Measurements from ENCODE around the gene GPR158. TPM values are rescaled to one million over a fixed set of nuclear protein-coding genes. Genes with fewer than 3 reads are reported as not detected.

Gene GPR158
- total and polyA plus RNA-seq, 2 experiments from 2014 or later: not detected

- in situ Hi-C loops (cut with MboI): no loop called here
- 16 to 21% methylated on average over 2 of the region's 2 CpGs for WGBS, 2 experiments (ENCODE audit: low coverage in 1 of 2, low lambda C conversion rate in 2 of 2, missing lambda C conversion rate in 2 of 2)
These were observed 111.0 kb downstream of the GPR158 start for GRCh38 chr10:25285809-25286208.

GRCh38 chr10:25288181-25288580 is 113.4 kb downstream of the GPR158 start:
- no peak overlapping the region for H3K27ac ChIP-seq
- H4K20me1 ChIP-seq (ENCODE audit: insufficient read depth): no peaks in the 10 kb centered on the region
- no peak overlapping the region for H3K9ac ChIP-seq
- H3K4me3 ChIP-seq: no peak overlapping the region
- no peaks in the 10 kb centered on the region for H3K27me3 ChIP-seq (replicated peaks; ENCODE audit: insufficient read depth)
- H3K4me2 ChIP-seq (ENCODE audit: unreplicated experiment): no peak overlapping the region
- H3K4me1 ChIP-seq (ENCODE audit: insufficient read depth): no peaks in the 10 kb centered on the region
- no peaks in the 10 kb centered on the region for H3K79me2 ChIP-seq (ENCODE audit: insufficient read depth)
- DNase-seq: no peak
- H2AFZ ChIP-seq: no peak overlapping the region
- 11 to 22% methylated on average over 1 of the region's 1 CpG for WGBS, 2 experiments (ENCODE audit: low coverage in 1 of 2, low lambda C conversion rate in 2 of 2, missing lambda C conversion rate in 2 of 2)
- TF ChIP-seq EZH2 (IDR thresholded peaks at IDR 0.05; ENCODE audit: insufficient read depth, poor library complexity, severe bottlenecking) (no peak), EZH2phosphoT487 (IDR thresholded peaks at IDR 0.05; ENCODE audit: insufficient read depth, low read depth) (no peak)
- no peaks in the 10 kb centered on the region for H3F3A ChIP-seq (ENCODE audit: insufficient read depth)
- no peaks in the 10 kb centered on the region for H3K9me2 ChIP-seq (ENCODE audit: insufficient read depth)
- no peaks in the 10 kb centered on the region for H3K9me3 ChIP-seq (ENCODE audit: low read depth)
- H3K36me3 ChIP-seq (ENCODE audit: low read depth): no peaks in the 10 kb centered on the region
- in situ Hi-C loops (cut with MboI): no loop called here

More at GRCh38 chr10:25285809-25286208, 111.0 kb downstream of the GPR158 start:
- Histone ChIP-seq H3K9me2 (ENCODE audit: insufficient read depth) (no peaks in the 10 kb centered on the region), H3K4me2 (ENCODE audit: unreplicated experiment) (no peak overlapping the region), H3K9ac (no peak overlapping the region), H4K20me1 (ENCODE audit: insufficient read depth) (no peaks in the 10 kb centered on the region), H2AFZ (no peak overlapping the region), H3K27ac (no peak overlapping the region), H3K79me2 (ENCODE audit: insufficient read depth) (no peaks in the 10 kb centered on the region), H3K9me3 (ENCODE audit: low read depth) (no peaks in the 10 kb centered on the region), H3K36me3 (ENCODE audit: low read depth) (no peaks in the 10 kb centered on the region), H3F3A (ENCODE audit: insufficient read depth) (no peaks in the 10 kb centered on the region), H3K4me3 (no peak overlapping the region), H3K27me3 (replicated peaks; ENCODE audit: insufficient read depth) (no peaks in the 10 kb centered on the region), H3K4me1 (ENCODE audit: insufficient read depth) (no peaks in the 10 kb centered on the region)
- no peak for DNase-seq
- TF ChIP-seq EZH2 (IDR thresholded peaks at IDR 0.05; ENCODE audit: insufficient read depth, poor library complexity, severe bottlenecking) (no peak), EZH2phosphoT487 (IDR thresholded peaks at IDR 0.05; ENCODE audit: insufficient read depth, low read depth) (no peak)

- H3K9ac ChIP-seq: no peak overlapping the region
- H4K20me1 ChIP-seq (ENCODE audit: insufficient read depth): no peaks in the 10 kb centered on the region
- no peak overlapping the region for H3K4me2 ChIP-seq (ENCODE audit: unreplicated experiment)
- H3K79me2 ChIP-seq (ENCODE audit: insufficient read depth): no peaks in the 10 kb centered on the region
- TF ChIP-seq EZH2 (IDR thresholded peaks at IDR 0.05; ENCODE audit: insufficient read depth, poor library complexity, severe bottlenecking) (no peak), EZH2phosphoT487 (IDR thresholded peaks at IDR 0.05; ENCODE audit: insufficient read depth, low read depth) (no peak)
- H3K4me3 ChIP-seq: no peak overlapping the region
- H3F3A ChIP-seq (ENCODE audit: insufficient read depth): no peaks in the 10 kb centered on the region
- in situ Hi-C loops (cut with MboI): no loop called here
- H3K27ac ChIP-seq: no peak overlapping the region
- no peaks in the 10 kb centered on the region for H3K27me3 ChIP-seq (replicated peaks; ENCODE audit: insufficient read depth)
- no peak overlapping the region for H2AFZ ChIP-seq
- no peaks in the 10 kb centered on the region for H3K36me3 ChIP-seq (ENCODE audit: low read depth)
- H3K9me2 ChIP-seq (ENCODE audit: insufficient read depth): no peaks in the 10 kb centered on the region
- no peaks in the 10 kb centered on the region for H3K4me1 ChIP-seq (ENCODE audit: insufficient read depth)
- peak; percentile 56 for DNase-seq
- 43 to 52% methylated on average over 5 of the region's 5 CpGs for WGBS, 2 experiments (ENCODE audit: low coverage in 1 of 2, low lambda C conversion rate in 2 of 2, missing lambda C conversion rate in 2 of 2)
- H3K9me3 ChIP-seq (ENCODE audit: low read depth): no peaks in the 10 kb centered on the region
These were observed 119.5 kb downstream of the GPR158 start for GRCh38 chr10:25294032-25294926.

- H3K27me3 ChIP-seq (replicated peaks; ENCODE audit: insufficient read depth): no peaks in the 10 kb centered on the region
- H3F3A ChIP-seq (ENCODE audit: insufficient read depth): no peaks in the 10 kb centered on the region
- no peaks in the 10 kb centered on the region for H3K9me3 ChIP-seq (ENCODE audit: low read depth)
- H2AFZ ChIP-seq: no peak overlapping the region
- H3K4me2 ChIP-seq (ENCODE audit: unreplicated experiment): no peak overlapping the region
- in situ Hi-C loops (cut with MboI): no loop called here
- no peak overlapping the region for H3K27ac ChIP-seq
- H3K79me2 ChIP-seq (ENCODE audit: insufficient read depth): no peaks in the 10 kb centered on the region
- TF ChIP-seq EZH2 (IDR thresholded peaks at IDR 0.05; ENCODE audit: insufficient read depth, poor library complexity, severe bottlenecking) (no peak), EZH2phosphoT487 (IDR thresholded peaks at IDR 0.05; ENCODE audit: insufficient read depth, low read depth) (no peak)
- H3K36me3 ChIP-seq (ENCODE audit: low read depth): no peaks in the 10 kb centered on the region
- no peaks in the 10 kb centered on the region for H3K4me1 ChIP-seq (ENCODE audit: insufficient read depth)
- H3K4me3 ChIP-seq: no peak overlapping the region
- DNase-seq: no peak
- H3K9ac ChIP-seq: no peak overlapping the region
- H3K9me2 ChIP-seq (ENCODE audit: insufficient read depth): no peaks in the 10 kb centered on the region
- 12 to 13% methylated on average over 1 of the region's 1 CpG for WGBS, 2 experiments (ENCODE audit: low coverage in 1 of 2, low lambda C conversion rate in 2 of 2, missing lambda C conversion rate in 2 of 2)
- no peaks in the 10 kb centered on the region for H4K20me1 ChIP-seq (ENCODE audit: insufficient read depth)
These were observed 121.5 kb downstream of the GPR158 start for GRCh38 chr10:25296324-25296723.

Data from GM23248 (cell line).